Ascending aorta (tissue), 2 donors: ENCODE measurements around the gene ROBO3. TPM values are rescaled to one million over a fixed set of nuclear protein-coding genes. Genes with fewer than 3 reads are reported as not detected.

Source experiments
- DNase-seq, 2 donors: peaks; one replicate each; pipeline ENCODE4 v3.0.0-alpha.2; 2019; ENCODE audit warnings: low spot score in 2 of 2
- H3K27ac ChIP-seq, 2 donors: fragments of 200-600 bp; sonication (generic); one replicate each; pipeline ENCODE4 v1.5.1; 2016 to 2017; ENCODE audit warnings: mild to moderate bottlenecking in 1 of 2
- H3K27me3 ChIP-seq: fragments of 200-600 bp; sonication (generic); one replicate; pipeline ENCODE4 v1.5.1; 2017
- H3K36me3 ChIP-seq, 2 donors: fragments of 200-600 bp; sonication (generic); one replicate each; pipeline ENCODE4 v1.5.1; 2016
- H3K4me1 ChIP-seq, 2 donors: fragments of 200-600 bp; sonication (generic); one replicate each; pipeline ENCODE4 v1.5.1; 2016 to 2017; ENCODE audit warnings: mild to moderate bottlenecking in 1 of 2
- H3K4me3 ChIP-seq, 2 donors: fragments of 200-600 bp; sonication (generic); one replicate each; pipeline ENCODE4 v1.5.1; 2016 to 2017; ENCODE audit warnings: mild to moderate bottlenecking in 1 of 2
- H3K9me3 ChIP-seq, 2 donors: fragments of 200-600 bp; sonication (generic); one replicate each; pipeline ENCODE4 v1.5.1; 2016
- intact Hi-C: fragments of 100-400 bp; cut with DNase I; formaldehyde crosslinking; loops from one replicate; pipeline ENCODE4 v1.15.1; 2023
- total RNA-seq: library from RNA; depleted of rRNA; stranded (reverse); fragments of >200 nt; gene quantifications from one replicate; pipeline ENCODE4 v1.1.0, GENCODE V29; 2016
- TF ChIP-seq, protein P1 (sequence below), 3 experiments: fragments of 200-600 bp in 2 of 3; fragments of 450-650 bp in 1 of 3; sonication (generic) in 2 of 3; IDR thresholded peaks; one replicate each; pipeline ENCODE4 v1.5.1; 2016 to 2019; ENCODE audit warnings: antibody characterized with exemption in 3 of 3, mild to moderate bottlenecking in 1 of 3, moderate library complexity in 1 of 3

ROBO3 gene
- total RNA-seq, 1 donor from 2014 or later: 37.5 TPM

DNA sequence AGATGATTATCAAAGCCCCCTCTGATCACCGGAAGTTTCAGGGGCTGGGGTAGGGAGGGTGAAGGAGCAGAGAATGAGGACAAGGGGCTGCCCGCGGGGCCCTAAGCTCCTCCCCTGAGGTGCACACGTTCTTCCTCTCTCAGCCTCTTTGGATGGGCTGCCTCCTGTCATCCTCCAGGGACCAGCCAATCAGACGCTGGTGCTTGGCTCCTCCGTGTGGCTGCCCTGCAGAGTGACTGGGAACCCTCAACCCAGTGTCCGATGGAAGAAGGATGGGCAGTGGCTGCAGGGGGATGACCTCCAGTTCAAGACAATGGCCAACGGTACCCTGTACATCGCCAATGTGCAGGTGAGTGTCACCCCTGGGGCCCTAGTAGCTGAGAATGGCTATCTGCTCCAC, 7.5 kb downstream of the ROBO3 start:
- intact Hi-C loops: no loop called here
- no peaks in the 10 kb centered on the region for H3K27me3 ChIP-seq
- H3K9me3 ChIP-seq: no peaks in the 10 kb centered on the region
- DNase-seq: peak in 1 of 2 donors; percentile 53
- peaks cover 3 to 9% of the 10 kb centered on the region in 2 donors for H3K4me1 ChIP-seq
- TF ChIP-seq, protein P1, sequence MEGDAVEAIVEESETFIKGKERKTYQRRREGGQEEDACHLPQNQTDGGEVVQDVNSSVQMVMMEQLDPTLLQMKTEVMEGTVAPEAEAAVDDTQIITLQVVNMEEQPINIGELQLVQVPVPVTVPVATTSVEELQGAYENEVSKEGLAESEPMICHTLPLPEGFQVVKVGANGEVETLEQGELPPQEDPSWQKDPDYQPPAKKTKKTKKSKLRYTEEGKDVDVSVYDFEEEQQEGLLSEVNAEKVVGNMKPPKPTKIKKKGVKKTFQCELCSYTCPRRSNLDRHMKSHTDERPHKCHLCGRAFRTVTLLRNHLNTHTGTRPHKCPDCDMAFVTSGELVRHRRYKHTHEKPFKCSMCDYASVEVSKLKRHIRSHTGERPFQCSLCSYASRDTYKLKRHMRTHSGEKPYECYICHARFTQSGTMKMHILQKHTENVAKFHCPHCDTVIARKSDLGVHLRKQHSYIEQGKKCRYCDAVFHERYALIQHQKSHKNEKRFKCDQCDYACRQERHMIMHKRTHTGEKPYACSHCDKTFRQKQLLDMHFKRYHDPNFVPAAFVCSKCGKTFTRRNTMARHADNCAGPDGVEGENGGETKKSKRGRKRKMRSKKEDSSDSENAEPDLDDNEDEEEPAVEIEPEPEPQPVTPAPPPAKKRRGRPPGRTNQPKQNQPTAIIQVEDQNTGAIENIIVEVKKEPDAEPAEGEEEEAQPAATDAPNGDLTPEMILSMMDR (IDR thresholded peaks at IDR 0.05): no peak
- H3K4me3 ChIP-seq: no peak overlapping the region
- H3K36me3 ChIP-seq: no peaks in the 10 kb centered on the region
- no peak overlapping the region for H3K27ac ChIP-seq

DNA sequence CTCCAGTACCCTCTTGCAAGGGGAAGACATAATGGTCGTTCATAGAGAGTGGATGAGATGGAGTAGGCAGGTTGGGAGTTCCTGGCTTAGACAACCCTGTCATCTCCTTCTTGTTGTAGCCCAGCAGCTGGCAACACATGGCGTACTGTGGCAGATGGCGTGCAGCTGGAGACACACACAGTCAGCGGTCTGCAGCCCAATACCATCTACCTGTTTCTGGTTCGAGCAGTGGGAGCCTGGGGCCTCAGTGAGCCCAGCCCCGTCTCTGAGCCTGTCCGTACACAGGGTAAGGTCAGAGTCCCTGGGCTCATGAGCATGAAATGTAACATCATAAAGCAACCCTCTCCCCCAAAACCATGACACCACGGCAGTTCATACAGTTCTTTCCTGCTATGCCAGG, 8.7 kb downstream of the ROBO3 start:
- H3K9me3 ChIP-seq: no peaks in the 10 kb centered on the region
- no peaks in the 10 kb centered on the region for H3K27me3 ChIP-seq
- H3K27ac ChIP-seq: no peak overlapping the region
- peak in 1 of 2 donors; percentile 45 for DNase-seq
- TF ChIP-seq, protein P1 (IDR thresholded peaks at IDR 0.05): no peak
- intact Hi-C loops: no loop called here
- no peaks in the 10 kb centered on the region for H3K36me3 ChIP-seq
- H3K4me3 ChIP-seq: no peak overlapping the region
- peaks cover 3 to 7% of the 10 kb centered on the region in 2 donors for H3K4me1 ChIP-seq

DNA sequence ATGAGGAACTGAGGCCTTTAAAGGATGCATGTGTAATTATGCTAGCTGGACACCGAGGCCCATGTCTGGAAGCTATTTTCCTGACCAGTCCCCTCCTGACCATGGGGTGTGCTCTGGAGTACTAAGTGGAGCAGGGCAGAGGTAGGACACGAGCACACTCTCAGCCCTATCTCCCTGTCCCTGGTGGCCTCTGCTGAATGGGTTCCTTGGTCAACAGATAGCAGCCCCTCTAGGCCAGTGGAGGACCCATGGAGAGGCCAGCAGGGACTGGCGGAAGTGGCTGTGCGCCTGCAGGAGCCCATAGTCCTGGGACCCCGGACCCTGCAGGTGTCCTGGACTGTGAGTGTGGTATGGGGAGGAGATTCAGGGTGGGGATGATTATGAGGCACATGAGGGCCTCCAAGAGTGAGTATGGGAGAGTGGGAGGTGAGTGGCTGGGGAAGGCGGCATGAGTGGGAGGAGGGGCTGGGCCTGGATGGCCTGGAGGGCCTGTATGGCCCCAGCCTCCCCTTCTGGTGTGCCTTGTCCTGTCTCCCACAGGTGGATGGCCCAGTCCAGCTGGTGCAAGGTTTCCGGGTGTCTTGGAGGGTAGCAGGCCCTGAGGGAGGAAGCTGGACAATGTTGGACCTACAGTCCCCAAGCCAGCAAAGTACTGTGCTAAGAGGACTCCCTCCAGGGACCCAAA, 9.5 kb downstream of the ROBO3 start:
- peak in 1 of 2 donors; percentile 48 for DNase-seq
- Histone ChIP-seq H3K36me3 (no peaks in the 10 kb centered on the region), H3K9me3 (no peaks in the 10 kb centered on the region), H3K27me3 (no peaks in the 10 kb centered on the region), H3K4me1 (peaks cover 3 to 7% of the 10 kb centered on the region in 2 donors), H3K27ac (no peak overlapping the region), H3K4me3 (no peak overlapping the region)
- TF ChIP-seq, protein P1 (IDR thresholded peaks at IDR 0.05): no peak
- intact Hi-C loops: loop anchor here (5.0 kb wide), 1 partner anchor 78 kb away; the partner anchor contains the start of gene CCDC15

GRCh38 chr11:124875401-124875800, 10.2 kb downstream of the ROBO3 start:
- H3K4me1 ChIP-seq: peaks cover 3 to 7% of the 10 kb centered on the region in 2 donors
- intact Hi-C loops: loop anchor here (5.0 kb wide), 1 partner anchor 77 kb away; the partner anchor contains the start of gene CCDC15
- DNase-seq: peak in 1 of 2 donors; percentile 60
- H3K9me3 ChIP-seq: no peaks in the 10 kb centered on the region
- no peak overlapping the region for H3K4me3 ChIP-seq
- H3K27me3 ChIP-seq: no peaks in the 10 kb centered on the region
- H3K36me3 ChIP-seq: no peaks in the 10 kb centered on the region
- TF ChIP-seq, protein P1 (IDR thresholded peaks at IDR 0.05): no peak
- no peak overlapping the region for H3K27ac ChIP-seq

DNA sequence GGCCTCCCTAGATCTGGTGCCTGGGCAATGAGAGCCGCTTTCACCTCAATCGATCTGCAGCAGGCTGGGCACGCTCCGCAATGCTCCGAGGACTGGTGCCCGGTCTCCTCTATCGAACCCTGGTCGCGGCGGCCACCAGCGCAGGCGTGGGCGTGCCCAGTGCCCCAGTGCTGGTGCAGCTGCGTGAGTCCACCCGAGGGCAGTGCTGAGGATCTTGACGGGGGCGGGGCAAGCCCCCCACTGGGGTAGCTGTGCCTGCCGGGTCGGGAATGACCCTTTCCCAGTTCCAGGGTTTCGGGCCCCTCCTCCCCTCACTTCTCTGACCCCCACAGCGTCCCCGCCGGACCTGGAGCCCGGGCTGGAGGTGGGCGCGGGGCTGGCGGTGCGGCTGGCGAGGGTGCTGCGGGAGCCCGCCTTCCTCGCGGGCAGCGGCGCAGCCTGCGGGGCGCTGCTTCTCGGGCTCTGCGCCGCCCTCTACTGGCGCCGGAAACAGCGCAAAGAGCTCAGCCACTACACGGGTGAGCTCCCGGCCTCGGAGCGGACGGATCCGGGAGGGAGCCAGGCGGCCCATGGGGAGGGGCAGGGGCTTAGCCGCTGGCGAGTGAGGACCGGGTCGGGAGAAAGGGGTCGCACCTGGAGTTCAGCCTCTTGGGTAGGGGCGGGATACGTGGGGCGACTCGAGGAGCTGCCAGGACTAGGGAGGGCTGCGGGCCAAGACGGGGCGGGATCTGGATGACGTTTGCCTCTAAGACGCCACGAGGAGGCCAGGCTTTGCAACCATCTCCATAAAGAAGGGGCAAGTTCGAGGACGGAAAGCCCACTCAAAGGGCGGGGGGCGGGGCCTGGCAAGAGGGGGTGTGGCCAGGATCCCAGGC, 10.9 kb downstream of the ROBO3 start:
- TF ChIP-seq, protein P1 (IDR thresholded peaks at IDR 0.05): peak; percentile 55 to 77 (median 59)
- Histone ChIP-seq H3K9me3 (no peaks in the 10 kb centered on the region), H3K36me3 (no peaks in the 10 kb centered on the region), H3K4me3 (peak overlapping the region; percentile 69), H3K4me1 (peaks cover 3 to 7% of the 10 kb centered on the region in 2 donors), H3K27me3 (no peaks in the 10 kb centered on the region), H3K27ac (peak overlapping the region; percentile 75 to 84)
- peak; percentile 53 to 91 for DNase-seq
- intact Hi-C loops: loop anchor here (2.0 to 5.0 kb wide), 2 partner anchors 76 to 203 kb away; partner anchors contain the start of genes CCDC15, SIAE and SPA17
